OCI-LY7 (cell line): ENCODE results near the gene KIN. TPM values are rescaled to one million over a fixed set of nuclear protein-coding genes. Genes with fewer than 3 reads are reported as not detected.

Experiments used
- BruUV-seq: library from RNA; stranded (reverse); fragments of 400-500 nt; replicated peaks from 2 replicates; lab custom pipeline; 2021; lab: Mats Ljungman, UMichigan
- CTCF ChIA-PET: fragments of 300-600 bp; sonication (Branson Sonifier 250); formaldehyde crosslinking; loops from one replicate; lab custom pipeline; 2022; ENCODE audit warnings: antibody characterized with exemption; ENCODE audit not compliant: unreplicated experiment; lab: Charles Lee
- POLR2A ChIA-PET: fragments of 300-600 bp; sonication (Branson Sonifier 250); formaldehyde crosslinking; loops from one replicate; lab custom pipeline; 2022; ENCODE audit warnings: antibody characterized with exemption; lab: Charles Lee
- DNase-seq: peaks from one replicate; pipeline ENCODE4 v3.0.0-alpha.2; 2015; ENCODE audit warnings: low spot score
- H2AFZ ChIP-seq: fragments of 200-600 bp; sonication (generic), shearing (Covaris generic); 2 replicates; pipeline ENCODE4 v1.6.1; 2014; ENCODE audit warnings: mild to moderate bottlenecking, antibody characterized with exemption, low read length, moderate library complexity
- H3K27ac ChIP-seq: fragments of 200-600 bp; sonication (generic); 2 replicates; pipeline ENCODE4 v1.5.1; 2014; ENCODE audit warnings: mixed run types, low read depth, mild to moderate bottlenecking, moderate library complexity, low read length, inconsistent platforms; ENCODE audit not compliant: poor library complexity, severe bottlenecking
- H3K36me3 ChIP-seq: fragments of 200-600 bp; sonication (generic); 2 replicates; pipeline ENCODE4 v1.6.1; 2014; ENCODE audit warnings: mild to moderate bottlenecking, antibody characterized with exemption, low read length, moderate library complexity, mixed read lengths; ENCODE audit not compliant: insufficient read depth
- H3K4me1 ChIP-seq: fragments of 200-600 bp; sonication (generic); 2 replicates; pipeline ENCODE4 v1.5.1; 2014; ENCODE audit warnings: mild to moderate bottlenecking, low read length; ENCODE audit not compliant: insufficient read depth, poor library complexity, severe bottlenecking
- H3K4me2 ChIP-seq: fragments of 200-600 bp; sonication (generic); 2 replicates; pipeline ENCODE4 v1.6.1; 2014; ENCODE audit warnings: mild to moderate bottlenecking, low read length
- H3K4me3 ChIP-seq: fragments of 200-600 bp; sonication (generic); 2 replicates; pipeline ENCODE4 v1.5.1; 2014; ENCODE audit warnings: mild to moderate bottlenecking, low read depth, low read length; ENCODE audit not compliant: poor library complexity, severe bottlenecking
- H3K79me2 ChIP-seq: fragments of 200-600 bp; sonication (generic); 2 replicates; pipeline ENCODE4 v1.6.1; 2016; ENCODE audit warnings: low read depth, mild to moderate bottlenecking, low read length, moderate library complexity, mixed read lengths; ENCODE audit not compliant: insufficient read depth
- H3K9me2 ChIP-seq: fragments of 200-600 bp; sonication (generic); 2 replicates; pipeline ENCODE4 v1.6.1; 2016; ENCODE audit warnings: mild to moderate bottlenecking, low read length, mixed read lengths; ENCODE audit not compliant: insufficient read depth
- H3K9me3 ChIP-seq: fragments of 200-600 bp; sonication (generic); 2 replicates; pipeline ENCODE4 v1.6.1; 2014; ENCODE audit warnings: mild to moderate bottlenecking, mixed run types, low read length, mixed read lengths
- H4K20me1 ChIP-seq: fragments of 200-600 bp; sonication (generic); 2 replicates; pipeline ENCODE4 v1.6.1; 2014; ENCODE audit warnings: mild to moderate bottlenecking, antibody characterized with exemption, low read length, moderate library complexity, mixed read lengths; ENCODE audit not compliant: insufficient read depth
- CTCF ChIP-seq: fragments of 200-600 bp; sonication (generic); conservative IDR thresholded peaks from 2 replicates; pipeline ENCODE4 v1.5.1; 2014; ENCODE audit warnings: mild to moderate bottlenecking, antibody characterized with exemption, low read length, moderate library complexity, mixed read lengths
- EZH2phosphoT487 ChIP-seq: fragments of 200-600 bp; sonication (generic); IDR thresholded peaks from 2 replicates; pipeline ENCODE4 v1.6.1; 2018; ENCODE audit warnings: low read depth, borderline replicate concordance, mild to moderate bottlenecking, mixed run types, antibody characterized with exemption, low read length, moderate library complexity, mixed read lengths
- intact Hi-C: fragments of 100-400 bp; cut with micrococcal nuclease; formaldehyde crosslinking; loops from one replicate; pipeline ENCODE4 v1.10.0; 2022; ENCODE audit not compliant: unreplicated experiment
- total RNA-seq, 2 experiments: library from RNA; depleted of rRNA in 1 of 2; stranded (reverse); fragments of >200 nt in 1 of 2; shearing (Covaris generic) in 1 of 2; gene quantifications; 2 replicates each; pipeline ENCODE4 v1.2.3, GENCODE V29; 2014 to 2022

The KIN gene
- total RNA-seq, 2 experiments from 2014 or later = 12.0 to 15.5 TPM

GRCh38 chr10:7710446-7710845, 77.3 kb downstream of the KIN start:
- no peaks in the 10 kb centered on the region for H3K9me2 ChIP-seq
- no peak overlapping the region for H2AFZ ChIP-seq
- CTCF ChIA-PET = no interaction called here
- POLR2A ChIA-PET = no interaction called here
- H3K9me3 ChIP-seq = no peaks in the 10 kb centered on the region
- intact Hi-C loops = no loop called here
- H3K79me2 ChIP-seq = no peaks in the 10 kb centered on the region
- H4K20me1 ChIP-seq = no peaks in the 10 kb centered on the region
- H3K36me3 ChIP-seq = no peaks in the 10 kb centered on the region
- H3K4me2 ChIP-seq = no peak overlapping the region
- no peak overlapping the region for H3K4me3 ChIP-seq
- no peaks in the 10 kb centered on the region for H3K4me1 ChIP-seq
- DNase-seq = no peak
- BruUV-seq = no TSS peak
- no peak overlapping the region for H3K27ac ChIP-seq
- no peak for TF ChIP-seq CTCF
- TF ChIP-seq EZH2phosphoT487 = no peak

GRCh38 chr10:7708832-7709231, 79.0 kb downstream of the KIN start:
- intact Hi-C loops = no loop called here
- DNase-seq = no peak
- Histone ChIP-seq H3K79me2 (no peaks in the 10 kb centered on the region), H4K20me1 (no peaks in the 10 kb centered on the region), H3K27ac (no peak overlapping the region), H2AFZ (no peak overlapping the region), H3K36me3 (no peaks in the 10 kb centered on the region), H3K9me3 (no peaks in the 10 kb centered on the region), H3K4me1 (no peaks in the 10 kb centered on the region), H3K4me3 (no peak overlapping the region), H3K4me2 (no peak overlapping the region), H3K9me2 (no peaks in the 10 kb centered on the region)
- no peak for TF ChIP-seq CTCF
- TF ChIP-seq EZH2phosphoT487 = no peak
- POLR2A ChIA-PET = no interaction called here
- no TSS peak for BruUV-seq
- CTCF ChIA-PET = no interaction called here

- Histone ChIP-seq H3K36me3 (no peaks in the 10 kb centered on the region), H3K4me3 (no peak overlapping the region), H3K4me2 (no peak overlapping the region), H3K27ac (no peak overlapping the region), H3K79me2 (no peaks in the 10 kb centered on the region), H3K4me1 (no peaks in the 10 kb centered on the region), H4K20me1 (no peaks in the 10 kb centered on the region), H3K9me3 (no peaks in the 10 kb centered on the region), H2AFZ (no peak overlapping the region), H3K9me2 (no peaks in the 10 kb centered on the region)
- ChIA-PET POLR2A (interaction anchor here (1.1 kb wide), 1 partner anchor 32 kb away, joined by 4 read pairs; no protein-coding TSS in a partner anchor), CTCF (no interaction called here)
- no peak for DNase-seq
- no TSS peak for BruUV-seq
- intact Hi-C loops = no loop called here
- TF ChIP-seq CTCF (no peak), EZH2phosphoT487 (no peak)
These were observed 79.8 kb downstream of the KIN start for GRCh38 chr10:7707858-7708622.
